Inferior parietal cortex (tissue), 1 donor: ENCODE measurements around the gene BMP7.

Source experiments
- DNase-seq: peaks from one replicate; pipeline ENCODE4 v3.0.0-alpha.2; 2016; ENCODE audit errors: extremely low spot score

BMP7 gene

DNA sequence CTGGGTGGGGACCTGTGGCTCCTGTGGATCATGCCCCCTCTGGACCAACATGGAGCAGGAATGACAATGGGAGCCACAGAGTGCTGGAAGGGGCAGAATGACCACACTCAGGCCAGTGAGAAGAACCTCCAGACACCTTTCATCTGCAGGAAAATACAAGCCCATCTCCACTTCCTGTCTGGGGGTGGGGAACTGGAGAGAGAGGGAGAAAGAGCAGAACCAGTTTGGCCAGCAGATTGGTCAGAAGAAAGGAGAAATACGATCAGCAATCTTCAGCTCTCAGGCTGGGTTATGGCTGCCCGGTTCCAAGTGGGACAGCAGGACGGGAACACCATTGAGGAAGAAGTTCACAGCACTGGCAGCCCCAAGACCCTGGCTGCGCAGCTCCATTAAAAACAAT, 37.0 kb downstream of the BMP7 start:
- no peak for DNase-seq

DNA sequence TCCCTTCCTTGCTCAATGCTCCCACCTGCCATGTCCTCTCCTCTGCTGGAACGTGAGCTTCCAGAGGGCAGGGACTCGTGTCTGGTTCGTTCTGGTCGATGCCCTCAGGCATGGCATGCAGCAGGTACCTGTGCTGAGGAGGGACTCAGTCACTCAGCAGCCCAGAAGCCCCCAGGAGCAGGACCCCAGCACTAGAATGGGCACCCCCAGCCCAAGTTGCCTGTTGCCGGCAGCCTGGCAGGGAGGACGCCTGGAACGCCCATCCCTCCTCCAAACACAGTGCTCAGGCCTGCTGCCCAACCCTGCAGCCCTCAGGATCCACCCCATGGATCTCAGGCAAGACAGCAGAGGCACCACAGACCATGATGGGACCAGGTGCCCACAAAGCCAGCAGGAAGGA, 40.6 kb downstream of the BMP7 start:
- DNase-seq = no peak

DNA sequence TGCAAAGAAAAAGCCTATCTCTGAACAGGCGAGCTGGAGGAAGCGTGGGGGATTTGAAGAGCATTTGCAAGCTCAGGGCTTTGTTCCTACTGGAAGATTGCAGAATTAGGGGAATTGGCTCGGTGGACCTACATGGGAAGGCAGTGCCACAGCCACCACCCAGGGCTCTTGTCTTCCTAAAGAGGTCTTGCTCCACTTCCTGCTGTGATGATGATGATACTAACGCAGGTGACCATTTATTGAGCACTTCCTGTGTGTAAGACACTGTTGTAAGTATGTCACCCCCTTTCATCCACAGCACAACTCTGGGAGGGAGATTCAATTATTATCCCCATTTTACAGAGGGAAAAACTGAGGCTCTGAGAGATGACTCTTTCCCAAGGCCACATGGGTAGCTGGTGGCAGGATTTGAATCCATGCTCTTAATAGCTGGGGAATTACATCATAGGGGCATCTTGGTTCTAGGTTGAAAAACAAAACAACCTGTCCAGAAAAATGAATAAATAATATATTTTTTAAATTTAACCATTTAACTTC, 41.2 kb downstream of the BMP7 start:
- DNase-seq = no peak

DNA sequence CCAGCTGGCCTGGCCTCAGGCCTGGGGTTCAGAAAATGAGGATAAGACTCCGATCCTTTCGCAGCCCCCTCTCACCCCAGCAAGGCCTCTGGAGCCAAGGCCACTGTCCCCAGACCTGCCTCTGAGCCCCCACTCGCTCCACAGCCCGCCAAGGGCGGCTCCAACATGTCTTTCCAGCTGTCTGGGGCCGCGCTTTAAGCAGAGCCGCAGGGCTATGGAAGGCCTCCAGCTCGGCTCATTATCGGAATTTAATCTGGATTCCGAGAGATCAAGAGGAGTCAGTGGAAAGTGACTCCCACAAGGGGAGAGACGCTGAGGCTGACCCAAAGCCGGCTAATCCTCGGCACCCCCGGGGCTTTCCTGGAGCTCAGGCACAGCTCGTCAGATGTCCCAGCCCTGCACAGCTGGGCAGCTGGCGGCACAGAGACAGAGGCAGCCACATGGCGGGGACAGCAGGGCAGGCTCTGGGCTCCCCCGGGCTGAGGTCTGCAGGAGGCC, 41.8 kb downstream of the BMP7 start:
- no peak for DNase-seq

DNA sequence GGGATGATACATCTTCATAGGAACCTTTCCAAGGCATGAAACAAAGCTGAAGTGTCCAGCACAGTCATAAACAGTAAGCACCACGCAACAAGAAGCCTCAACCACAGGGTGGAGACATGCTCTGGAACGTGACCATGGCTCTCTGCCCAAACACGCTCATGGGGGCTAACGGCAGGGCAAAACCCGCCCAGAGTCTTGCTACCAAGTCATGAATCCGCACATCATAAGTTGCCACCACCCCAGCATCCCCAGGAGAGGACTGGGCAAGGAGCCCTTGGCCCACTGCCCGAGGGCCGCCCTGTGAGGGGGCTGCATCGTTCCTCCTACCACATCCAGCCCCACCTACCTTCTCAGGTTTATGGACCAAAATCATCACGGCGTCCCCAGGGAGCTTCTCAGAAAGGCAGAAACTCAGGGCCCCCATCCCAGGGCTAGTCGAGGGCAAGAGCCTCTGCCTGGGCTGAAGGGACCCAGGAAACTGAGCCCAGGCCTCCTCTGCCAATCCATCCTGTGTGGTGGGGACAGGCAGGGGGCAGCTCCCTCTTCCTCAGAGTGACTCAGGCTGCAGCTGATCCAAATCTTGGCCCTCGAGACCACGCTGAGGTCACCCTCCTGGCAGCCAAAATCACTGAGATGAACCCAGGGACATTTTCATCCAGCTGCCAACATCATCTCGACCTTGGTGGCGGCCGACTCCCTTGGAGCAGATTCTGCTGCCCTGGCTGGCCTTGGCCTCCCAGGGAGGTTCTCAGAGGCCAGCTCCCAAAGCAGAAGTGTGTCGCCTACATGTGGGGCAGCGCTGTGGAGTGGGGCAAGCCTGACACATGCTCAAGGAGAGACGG, 42.6 kb downstream of the BMP7 start:
- DNase-seq = no peak

DNA sequence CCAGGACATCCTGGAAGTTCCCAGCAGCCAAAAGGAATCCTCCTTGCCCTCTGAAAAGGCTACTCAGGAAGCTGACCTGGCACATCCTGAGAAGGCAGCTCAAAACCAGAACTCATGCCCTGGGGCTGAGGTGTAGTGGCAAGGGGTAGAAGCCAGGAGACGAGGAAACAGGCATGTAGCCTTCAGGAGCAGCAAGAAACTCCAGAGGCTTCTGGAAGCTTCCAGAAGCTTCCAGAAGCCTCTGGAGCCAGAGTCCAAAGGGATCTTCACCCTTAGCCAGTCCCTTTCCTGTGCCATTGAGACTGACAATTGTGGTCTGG, 43.9 kb downstream of the BMP7 start:
- DNase-seq = no peak

DNA sequence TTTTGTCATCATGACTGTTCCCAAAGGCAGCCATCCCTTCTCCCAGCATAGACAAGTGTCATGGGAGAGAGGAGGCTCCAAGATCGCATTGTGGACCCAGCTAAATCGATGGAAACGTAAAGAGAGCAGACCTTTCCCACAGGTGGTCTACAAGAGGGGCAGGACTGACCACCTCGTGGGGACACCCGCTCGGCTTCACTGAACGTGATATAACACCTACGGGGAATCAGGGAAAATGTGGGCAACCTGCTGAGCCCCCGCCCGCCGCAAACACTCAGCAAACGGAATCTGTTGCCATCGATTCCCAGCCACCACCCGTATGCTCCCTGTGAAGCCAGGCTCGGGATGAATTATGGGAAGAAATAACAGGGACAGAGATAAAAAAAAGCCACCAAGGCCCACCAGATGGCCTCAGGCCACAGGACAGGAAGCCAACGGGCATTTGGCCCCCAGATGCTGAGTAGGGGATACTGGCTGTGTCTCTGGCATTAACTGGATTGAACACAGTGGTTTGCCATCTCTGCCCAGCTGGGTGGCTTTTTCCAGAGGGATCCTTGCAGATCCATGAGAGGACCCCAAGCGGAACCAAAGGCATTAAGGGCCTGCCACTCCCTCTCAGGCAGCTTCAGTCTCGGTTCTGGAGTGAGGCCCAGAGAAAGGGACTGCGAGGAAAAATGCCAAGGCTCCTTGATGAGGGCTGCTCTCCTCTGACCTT, 44.4 kb downstream of the BMP7 start:
- no peak for DNase-seq

DNA sequence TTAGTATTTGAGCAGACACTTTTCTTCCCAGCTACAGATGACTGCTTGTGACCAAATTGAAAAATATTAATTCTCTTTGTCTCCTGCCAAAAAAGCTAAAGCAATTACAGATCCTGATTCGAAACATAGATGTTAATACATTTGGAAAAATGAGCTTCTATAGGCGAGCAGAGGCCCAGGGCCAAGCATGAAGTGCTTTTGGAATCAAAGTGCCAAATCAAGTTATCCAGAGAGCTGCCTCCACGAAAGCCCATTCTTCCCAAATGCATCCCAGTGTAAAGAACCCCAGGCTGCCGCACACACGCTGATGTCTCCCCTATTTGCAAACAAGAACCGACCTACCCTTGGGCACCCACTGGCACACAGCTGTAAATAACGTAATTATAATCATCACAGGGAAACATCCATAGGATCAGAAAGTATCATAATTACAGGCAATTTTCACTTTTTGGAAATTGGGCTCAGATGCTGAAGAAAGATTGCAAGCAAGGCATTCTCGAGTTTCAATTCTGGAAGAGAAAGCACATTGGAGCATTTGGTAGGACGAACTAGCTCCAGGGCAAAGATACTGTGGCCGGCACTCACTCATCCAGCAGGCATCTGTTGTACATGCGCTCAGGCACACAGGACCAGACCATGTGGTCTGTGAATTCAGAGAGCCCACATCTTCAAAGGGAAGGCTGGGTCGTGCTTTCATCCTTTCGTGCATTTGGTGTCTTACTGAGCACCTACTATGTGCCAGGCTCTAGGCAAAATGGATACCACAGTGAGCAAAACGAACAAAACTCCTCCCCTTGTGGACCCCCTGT, 45.9 kb downstream of the BMP7 start:
- DNase-seq = no peak

DNA sequence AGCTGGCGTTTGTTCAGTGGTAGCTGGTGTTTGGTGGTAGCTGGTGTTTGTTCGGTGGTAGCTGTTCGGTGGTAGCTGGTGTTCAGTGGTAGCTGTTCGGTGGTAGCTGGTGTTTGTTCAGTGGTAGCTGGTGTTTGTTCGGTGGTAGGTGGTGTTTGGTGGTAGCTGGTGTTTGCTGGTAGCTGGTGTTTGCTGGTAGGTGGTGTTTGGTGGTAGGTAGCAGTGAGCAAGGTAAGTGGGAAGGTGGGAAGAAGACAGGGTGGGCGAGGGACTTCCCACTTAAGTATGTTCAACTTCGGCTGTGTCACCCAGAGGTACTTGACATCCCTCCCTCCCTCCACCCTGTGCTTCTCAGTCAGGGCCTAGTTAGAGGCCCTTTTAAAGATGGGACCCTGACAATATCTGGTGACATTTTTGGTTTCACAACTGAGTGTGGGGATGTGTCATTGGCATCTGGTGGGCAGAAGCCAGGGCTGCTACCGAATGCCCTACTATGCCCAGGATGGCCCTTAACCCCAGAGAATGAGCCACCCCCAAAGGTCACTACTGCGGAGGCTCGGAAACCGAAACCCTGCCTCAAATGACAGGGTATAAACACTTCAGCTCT, 47.3 kb downstream of the BMP7 start:
- DNase-seq = no peak

DNA sequence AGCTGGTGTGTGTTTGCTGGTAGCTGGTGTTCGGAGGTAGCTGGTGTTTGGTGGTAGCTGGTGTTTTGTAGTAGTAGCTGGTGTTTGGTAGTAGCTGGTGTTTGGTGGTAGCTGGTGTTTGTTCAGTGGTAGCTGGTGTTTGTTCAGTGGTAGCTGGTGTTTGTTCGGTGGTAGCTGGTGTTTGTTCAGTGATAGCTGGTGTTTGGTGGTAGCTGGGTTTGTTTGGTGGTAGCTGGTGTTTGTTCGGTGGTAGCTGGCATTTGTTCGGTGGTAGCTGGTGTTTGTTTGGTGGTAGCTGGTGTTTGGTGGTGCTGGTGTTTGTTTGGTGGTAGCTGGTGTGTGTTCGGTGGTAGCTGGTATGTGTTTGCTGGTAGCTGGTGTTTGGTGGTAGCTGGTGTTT, 48.0 kb downstream of the BMP7 start:
- DNase-seq = no peak

DNA sequence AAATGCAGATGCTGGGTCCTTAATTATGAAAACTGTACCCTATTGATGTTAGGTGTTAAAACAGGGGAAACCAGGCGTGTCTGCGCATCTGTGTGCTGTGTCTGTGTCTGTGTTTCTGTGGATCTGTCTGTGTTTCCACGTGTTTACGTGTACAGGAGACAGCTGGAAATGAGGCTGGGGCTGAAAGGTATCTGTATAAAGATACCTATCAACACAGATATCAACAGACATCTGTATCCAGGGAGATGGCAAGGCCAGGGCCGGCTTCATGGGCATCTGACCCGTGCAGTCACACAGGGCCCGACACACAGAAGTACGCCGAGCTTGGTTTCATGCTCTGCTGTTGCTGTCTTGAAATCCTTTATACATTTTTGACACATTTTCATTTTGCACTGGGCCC, 48.6 kb downstream of the BMP7 start:
- no peak for DNase-seq

DNA sequence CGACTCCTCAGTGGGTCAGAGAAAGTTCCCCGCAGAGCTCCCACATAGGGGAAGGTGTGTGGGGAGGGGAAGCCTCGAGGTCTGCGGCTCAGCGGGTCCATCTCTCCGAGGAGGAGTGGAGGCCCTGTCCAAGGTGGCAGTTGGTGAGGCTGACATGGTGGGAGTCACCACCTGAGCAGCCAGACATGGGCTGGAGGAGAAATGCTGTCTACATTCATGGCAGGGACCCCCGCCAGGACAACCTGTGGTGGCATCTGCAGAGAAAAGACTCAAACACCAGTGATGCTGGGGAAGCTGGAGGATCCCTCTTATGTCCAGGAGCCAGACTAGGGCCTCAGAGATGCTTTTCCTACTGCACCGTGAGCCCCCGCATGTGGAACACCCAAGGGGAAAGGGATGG, 49.8 kb downstream of the BMP7 start:
- DNase-seq = no peak

DNA sequence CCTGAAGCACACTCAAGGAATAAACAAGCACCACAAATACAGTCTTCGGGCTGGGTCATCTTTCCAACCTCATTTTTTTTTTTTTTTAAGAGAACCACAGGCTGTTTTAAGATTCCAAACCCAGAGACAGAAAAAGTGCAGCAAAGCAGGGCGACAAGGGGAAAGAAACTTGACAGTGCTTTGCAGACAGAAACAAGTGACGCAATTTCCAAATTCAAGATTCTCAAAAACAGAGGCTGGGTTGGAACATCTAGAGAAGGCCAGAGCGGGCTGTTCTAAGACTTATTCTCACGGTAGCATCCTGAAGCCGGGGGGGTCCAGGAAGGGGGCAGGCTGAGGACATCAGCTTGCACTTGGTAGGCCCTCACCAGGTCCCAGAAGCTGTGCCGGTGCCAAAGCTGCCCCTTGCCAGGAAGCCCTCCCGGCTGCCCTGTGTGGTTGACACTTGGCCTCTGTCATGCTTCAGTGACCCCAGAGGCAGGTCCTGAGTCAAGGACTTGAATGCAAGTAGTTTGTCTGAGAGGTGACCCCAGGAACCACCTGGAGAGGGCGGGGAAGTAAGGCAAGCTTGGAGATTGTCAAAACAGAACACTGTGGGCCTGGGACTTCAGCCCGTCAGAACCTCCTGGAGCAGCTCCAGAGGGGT, 50.5 kb downstream of the BMP7 start:
- DNase-seq = no peak

DNA sequence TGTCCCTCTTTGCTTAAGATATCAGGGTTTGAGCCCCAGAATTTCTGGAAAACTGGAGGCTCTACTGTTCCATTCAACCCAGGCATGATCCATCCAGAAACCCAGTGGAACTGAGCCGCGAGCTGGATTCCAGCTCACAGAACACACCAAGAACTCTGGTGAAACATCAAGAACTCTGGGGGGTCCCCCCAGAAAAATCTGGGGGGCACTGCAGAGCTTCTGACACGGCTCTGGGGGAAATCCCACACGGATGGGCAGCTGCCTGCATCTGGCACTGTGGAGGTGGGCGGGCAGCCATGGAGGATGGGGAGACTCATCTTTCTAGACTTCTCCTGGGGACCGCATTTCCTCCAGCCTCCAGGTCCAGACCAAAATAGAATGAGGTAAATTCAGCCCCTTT, 51.0 kb downstream of the BMP7 start:
- no peak for DNase-seq

DNA sequence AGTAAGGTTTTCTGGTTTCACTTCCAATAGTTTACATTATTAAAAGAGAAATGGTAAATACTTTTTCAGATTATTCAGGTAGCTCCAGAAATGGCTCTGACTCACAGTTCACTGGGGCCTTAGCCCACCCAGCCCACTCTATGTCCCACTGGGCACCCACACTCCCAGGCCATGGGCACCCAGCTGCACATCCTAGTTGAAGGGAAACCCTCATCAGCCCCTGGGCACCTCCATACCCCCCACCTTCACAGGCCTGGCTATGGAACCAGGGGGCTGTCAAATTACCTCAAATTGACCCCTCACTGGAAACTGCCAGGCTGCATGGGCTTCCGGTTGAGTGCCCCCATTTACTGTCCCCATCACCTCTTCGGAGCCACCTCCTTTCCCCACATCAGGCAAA, 51.5 kb downstream of the BMP7 start:
- no peak for DNase-seq

DNA sequence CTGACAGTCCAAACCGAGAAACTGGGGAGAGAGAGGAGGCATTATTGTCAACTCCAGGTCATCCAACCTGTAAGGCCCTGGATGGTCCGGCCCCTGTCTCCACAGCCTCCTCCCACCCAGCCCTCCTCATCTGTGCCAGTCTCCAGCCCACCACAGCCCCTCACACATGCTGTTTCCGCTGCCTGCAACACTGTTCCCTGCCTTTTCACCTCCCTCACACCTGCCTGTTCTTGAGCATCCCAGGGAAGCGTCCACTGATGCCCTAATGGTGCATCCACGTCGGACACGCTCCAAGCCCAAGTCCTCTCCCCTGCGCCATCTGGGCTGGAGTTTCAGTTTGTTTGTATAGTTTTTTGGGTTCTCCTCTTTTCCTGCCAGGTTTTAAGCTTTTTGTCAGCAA, 52.0 kb downstream of the BMP7 start:
- DNase-seq = no peak

DNA sequence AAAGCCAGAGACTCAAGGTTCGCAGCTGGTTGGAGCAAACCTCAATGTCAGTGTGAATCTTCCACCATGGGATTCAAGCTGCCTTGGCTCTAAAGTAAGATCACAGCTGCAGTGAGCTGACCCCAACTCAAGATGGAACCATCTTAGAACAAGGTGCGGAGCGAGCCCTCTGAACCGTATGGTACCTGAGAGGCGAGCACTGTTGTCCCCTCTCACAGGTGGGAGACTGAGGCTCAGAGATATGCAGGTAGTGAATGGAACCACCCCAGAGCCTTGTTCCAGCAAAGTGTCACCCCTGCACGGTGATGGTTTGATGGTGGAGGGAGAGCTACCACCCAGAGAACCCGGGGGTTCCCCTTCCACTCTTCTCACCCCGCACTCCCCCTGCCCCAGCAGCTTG, 52.5 kb downstream of the BMP7 start:
- no peak for DNase-seq

DNA sequence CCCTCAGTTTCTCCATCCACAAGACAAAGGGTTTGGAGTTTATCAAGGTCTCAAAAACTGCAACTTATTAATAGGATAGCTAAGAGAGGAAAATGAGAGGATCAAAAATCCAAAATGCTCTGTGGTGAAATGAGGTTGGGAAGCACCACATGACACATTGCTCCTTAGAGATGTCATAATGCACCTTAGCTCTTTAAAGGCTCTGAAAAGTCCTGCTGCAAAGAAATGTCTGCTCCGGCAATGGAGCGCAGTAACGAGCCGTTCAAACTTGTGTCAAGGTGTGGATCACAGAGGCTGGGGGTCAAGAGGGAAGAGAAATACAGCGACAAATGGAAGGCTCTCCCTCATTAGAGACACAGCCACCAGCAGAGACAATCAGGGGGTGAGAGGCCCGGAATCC, 53.1 kb downstream of the BMP7 start:
- no peak for DNase-seq

DNA sequence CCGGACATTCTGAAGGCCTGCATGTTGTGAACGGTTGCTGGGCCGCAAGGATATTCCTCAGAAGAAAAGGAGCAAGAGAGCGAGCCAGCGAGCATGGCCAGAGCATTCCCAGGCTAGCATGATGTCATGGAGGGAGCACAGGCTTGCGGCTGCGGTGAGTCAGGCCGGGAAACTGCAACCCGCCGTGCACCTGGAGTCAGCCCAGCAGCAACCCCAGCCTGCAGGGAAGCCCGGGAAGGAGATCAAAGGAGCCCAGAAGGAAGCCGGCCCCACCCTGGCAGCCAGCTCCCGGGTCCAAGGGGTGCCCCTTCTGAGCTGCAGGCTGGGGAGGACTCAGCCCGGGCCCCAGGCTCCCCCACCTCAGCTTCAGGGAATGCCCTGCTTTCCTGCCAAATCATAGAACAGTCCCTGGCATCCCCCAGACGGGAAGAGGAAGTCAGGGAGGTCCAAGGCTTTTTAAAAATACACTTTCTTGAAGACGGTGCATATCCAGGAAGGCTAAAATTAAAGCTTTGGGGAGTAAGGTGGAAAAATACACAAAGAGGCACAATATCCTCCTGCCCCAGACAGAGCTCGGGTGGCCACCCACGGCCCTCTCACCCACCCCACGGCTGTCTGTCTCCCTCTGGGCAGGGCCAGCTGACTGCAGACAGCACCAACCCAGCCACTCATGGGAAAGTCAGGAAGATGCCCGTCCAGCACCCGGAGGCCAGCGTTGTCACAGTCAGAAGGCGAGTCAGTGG, 53.7 kb downstream of the BMP7 start:
- no peak for DNase-seq

DNA sequence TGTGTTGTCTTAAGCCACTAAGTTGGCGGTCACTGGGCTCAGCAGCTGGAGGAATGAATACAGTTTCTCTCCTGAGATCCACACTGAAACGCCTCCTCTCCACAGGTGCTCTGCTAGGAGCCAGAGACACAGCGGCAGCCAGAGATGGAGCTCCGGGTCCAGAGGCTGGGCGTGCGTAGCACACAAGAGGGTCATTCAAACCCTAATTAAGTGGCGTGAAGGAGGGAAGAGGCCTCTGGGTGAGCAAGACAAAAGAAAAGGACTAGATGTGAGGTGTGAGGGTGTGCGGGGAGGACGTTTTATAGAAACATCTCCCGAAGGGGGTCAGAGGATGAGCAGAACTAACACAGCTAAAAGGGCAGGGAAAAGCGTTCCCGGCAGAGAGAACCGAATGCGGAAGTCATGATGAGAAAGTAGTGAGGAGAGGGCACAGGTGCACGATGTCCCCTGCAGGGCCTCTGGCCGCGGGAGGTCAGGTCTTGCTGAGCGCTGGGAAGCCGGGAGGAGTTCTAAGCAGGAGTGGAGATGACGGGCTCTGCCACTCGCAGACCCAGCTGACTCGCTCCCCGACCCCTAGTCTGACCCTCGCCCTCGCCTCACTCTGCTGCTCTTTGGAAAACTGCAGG, 54.4 kb downstream of the BMP7 start:
- DNase-seq = no peak
